ENCODE results near the gene LUC7L3. TPM values are rescaled to one million over a fixed set of nuclear protein-coding genes. Genes with fewer than 3 reads are reported as not detected.

The LUC7L3 gene
- total and polyA plus RNA-seq, 5 donors, result 61.7 to 76.7 (median 67.5) TPM

GRCh38 chr17:50731575-50732460 is 12.4 kb downstream of the LUC7L3 start:
- H3K27ac ChIP-seq (ENCODE audit: low read length), result peak overlapping the region; percentile 48
- ATAC-seq, result peak in 1 of 2 donors; percentile 15

DNA sequence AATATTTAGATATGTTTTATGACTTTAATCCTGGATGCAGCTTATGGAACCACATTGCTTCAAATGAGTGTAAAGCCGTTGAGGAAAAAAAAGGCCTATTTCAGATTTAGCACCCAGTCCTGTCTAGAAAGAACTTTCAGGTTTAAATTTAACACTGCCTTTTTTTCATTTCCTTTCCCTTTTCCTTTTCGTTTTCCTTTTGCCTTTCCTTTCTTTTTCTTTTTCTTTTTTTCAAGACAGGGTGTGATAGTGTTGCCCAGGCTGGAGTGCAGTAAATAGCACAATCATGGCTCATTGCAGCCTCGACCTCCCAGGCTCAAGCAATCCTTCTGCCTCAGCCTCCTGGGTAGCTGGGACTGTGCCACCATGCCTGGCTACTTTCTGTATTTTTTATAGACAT is 15.9 kb downstream of the LUC7L3 start:
- intact Hi-C loops (cut with DNase I), result no loop called here
- WGBS, result 76% methylated on average over 3 of the region's 3 CpGs
- no peak for ATAC-seq
- Histone ChIP-seq H3K27ac (ENCODE audit: low read length) (no peak overlapping the region), H3K9me3 (ENCODE audit: control insufficient read depth, low read length) (no peaks in the 10 kb centered on the region), H3K4me3 (ENCODE audit: low read length) (no peak overlapping the region), H3K27me3 (ENCODE audit: control insufficient read depth, insufficient read depth) (no peaks in the 10 kb centered on the region), H3K4me1 (ENCODE audit: control insufficient read depth, insufficient read depth, low read length) (peaks cover 7% of the 10 kb centered on the region)
- no peak for DNase-seq

More at GRCh38 chr17:50731575-50732460, 12.4 kb downstream of the LUC7L3 start:
- Histone ChIP-seq H3K4me1 (ENCODE audit: control insufficient read depth, insufficient read depth, low read length) (peaks cover 13% of the 10 kb centered on the region), H3K9me3 (ENCODE audit: control insufficient read depth, low read length) (no peaks in the 10 kb centered on the region), H3K4me3 (ENCODE audit: low read length) (no peak overlapping the region), H3K27me3 (ENCODE audit: control insufficient read depth, insufficient read depth) (no peaks in the 10 kb centered on the region)
- intact Hi-C loops (cut with DNase I), result no loop called here
- no peak for DNase-seq
- 72% methylated on average over 7 of the region's 7 CpGs for WGBS

DNA sequence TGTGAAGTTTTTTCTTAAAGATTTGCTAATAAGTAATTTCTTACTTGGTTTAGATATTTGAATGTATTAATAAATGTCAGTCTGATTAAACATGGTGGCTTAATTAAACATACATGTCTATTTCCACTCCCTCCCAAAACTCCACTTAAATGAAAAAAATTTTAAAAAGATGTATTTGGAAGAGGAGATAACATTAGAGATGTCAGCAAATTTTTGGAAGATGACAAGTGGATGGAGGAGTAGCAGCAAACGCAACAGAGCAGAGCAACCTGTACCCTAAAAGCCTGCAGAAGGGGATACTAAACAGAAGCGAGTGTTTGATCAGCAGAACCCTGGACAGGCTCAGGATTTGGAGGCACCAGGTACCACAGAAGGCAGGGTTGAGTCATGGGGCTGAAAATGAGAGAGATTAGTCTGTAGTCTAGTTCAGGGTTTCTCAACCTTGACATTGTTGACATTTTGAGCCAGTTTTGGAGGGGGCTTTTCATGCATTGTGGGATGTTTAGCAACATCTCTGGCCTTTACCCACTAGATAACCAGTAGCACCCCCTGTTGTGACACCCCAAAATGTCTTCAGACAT is 17.8 kb downstream of the LUC7L3 start:
- ATAC-seq (no peak), DNase-seq (no peak)
- H3K27me3 ChIP-seq (ENCODE audit: control insufficient read depth, insufficient read depth), result no peaks in the 10 kb centered on the region
- intact Hi-C loops (cut with DNase I), result no loop called here
- no peaks in the 10 kb centered on the region for H3K9me3 ChIP-seq (ENCODE audit: control insufficient read depth, low read length)
- WGBS, result 88% methylated on average over 2 of the region's 2 CpGs
- peaks cover 2% of the 10 kb centered on the region for H3K4me1 ChIP-seq (ENCODE audit: control insufficient read depth, insufficient read depth, low read length)
- no peak overlapping the region for H3K4me3 ChIP-seq (ENCODE audit: low read length)
- no peak overlapping the region for H3K27ac ChIP-seq (ENCODE audit: low read length)

DNA sequence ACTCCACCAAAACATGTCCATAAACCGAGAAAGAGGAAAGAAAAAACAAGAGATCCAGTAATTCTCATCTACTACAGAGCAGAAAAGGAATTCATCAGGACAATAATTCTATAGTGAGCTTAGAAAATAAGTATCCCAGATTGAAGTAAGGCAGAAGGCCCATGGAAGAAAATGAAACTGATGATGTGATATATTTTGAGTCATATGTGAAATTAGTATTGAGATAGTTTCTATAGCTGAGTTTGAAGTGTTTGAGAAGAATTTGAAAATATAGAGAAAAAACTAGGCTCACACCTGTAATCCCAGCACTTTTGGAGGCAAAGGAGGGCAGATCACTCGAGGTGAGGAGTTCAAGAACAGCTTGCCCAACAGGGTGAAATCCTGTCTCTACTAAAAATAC is 19.7 kb downstream of the LUC7L3 start:
- Histone ChIP-seq H3K4me1 (ENCODE audit: control insufficient read depth, insufficient read depth, low read length) (no peaks in the 10 kb centered on the region), H3K27ac (ENCODE audit: low read length) (no peak overlapping the region), H3K9me3 (ENCODE audit: control insufficient read depth, low read length) (no peaks in the 10 kb centered on the region), H3K27me3 (ENCODE audit: control insufficient read depth, insufficient read depth) (no peaks in the 10 kb centered on the region), H3K4me3 (ENCODE audit: low read length) (no peak overlapping the region)
- no peak for DNase-seq
- no peak for ATAC-seq
- 57% methylated on average over 2 of the region's 2 CpGs for WGBS
- intact Hi-C loops (cut with DNase I), result no loop called here

DNA sequence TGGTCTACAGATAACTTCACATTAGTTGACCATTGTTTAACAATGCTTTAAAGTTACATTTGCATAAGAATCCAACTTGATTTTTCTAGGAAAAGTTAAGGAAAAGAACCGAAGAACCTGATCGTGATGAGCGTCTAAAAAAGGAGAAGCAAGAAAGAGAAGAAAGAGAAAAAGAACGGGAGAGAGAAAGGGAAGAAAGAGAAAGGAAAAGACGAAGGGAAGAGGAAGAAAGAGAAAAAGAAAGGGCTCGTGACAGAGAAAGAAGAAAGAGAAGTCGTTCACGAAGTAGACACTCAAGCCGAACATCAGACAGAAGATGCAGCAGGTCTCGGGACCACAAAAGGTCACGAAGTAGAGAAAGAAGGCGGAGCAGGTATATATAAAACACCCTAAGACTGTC is 26.2 kb downstream of the LUC7L3 start:
- Histone ChIP-seq H3K27ac (ENCODE audit: low read length) (no peak overlapping the region), H3K4me3 (ENCODE audit: low read length) (no peak overlapping the region), H3K4me1 (ENCODE audit: control insufficient read depth, insufficient read depth, low read length) (no peaks in the 10 kb centered on the region), H3K9me3 (ENCODE audit: control insufficient read depth, low read length) (no peaks in the 10 kb centered on the region), H3K27me3 (ENCODE audit: control insufficient read depth, insufficient read depth) (no peaks in the 10 kb centered on the region)
- WGBS, result 91% methylated on average over 12 of the region's 12 CpGs
- DNase-seq (no peak), ATAC-seq (no peak)
- intact Hi-C loops (cut with DNase I), result no loop called here

DNA sequence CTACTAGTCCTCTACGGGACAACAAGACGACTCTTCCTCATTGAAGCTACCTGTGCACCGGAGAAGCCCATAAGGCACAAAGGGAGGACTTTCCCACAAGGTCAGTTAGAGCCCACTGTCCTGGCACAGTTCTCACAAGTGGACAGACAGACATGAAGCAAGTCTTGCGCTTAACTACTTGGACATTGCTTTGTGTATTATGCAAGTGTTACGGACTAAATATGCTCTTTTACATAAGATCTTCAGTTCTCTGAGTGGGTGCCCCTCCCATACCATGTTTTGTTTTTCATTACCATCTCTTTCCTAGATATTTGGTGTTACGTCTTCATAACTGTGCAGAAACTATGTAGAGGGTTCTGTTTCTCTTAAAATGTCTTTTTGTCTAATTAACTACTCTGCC is 29.8 kb downstream of the LUC7L3 start:
- Histone ChIP-seq H3K4me1 (ENCODE audit: control insufficient read depth, insufficient read depth, low read length) (no peaks in the 10 kb centered on the region), H3K27me3 (ENCODE audit: control insufficient read depth, insufficient read depth) (no peaks in the 10 kb centered on the region), H3K9me3 (ENCODE audit: control insufficient read depth, low read length) (no peaks in the 10 kb centered on the region), H3K4me3 (ENCODE audit: low read length) (no peak overlapping the region), H3K27ac (ENCODE audit: low read length) (no peak overlapping the region)
- WGBS, result 87% methylated on average over 6 of the region's 6 CpGs
- no peak for DNase-seq
- no peak for ATAC-seq
- intact Hi-C loops (cut with DNase I), result no loop called here

GRCh38 chr17:50754521-50754920 is 35.1 kb downstream of the LUC7L3 start:
- 37% methylated on average over 2 of the region's 2 CpGs for WGBS
- ATAC-seq (no peak), DNase-seq (no peak)
- Histone ChIP-seq H3K9me3 (ENCODE audit: control insufficient read depth, low read length) (no peaks in the 10 kb centered on the region), H3K4me3 (ENCODE audit: low read length) (no peak overlapping the region), H3K4me1 (ENCODE audit: control insufficient read depth, insufficient read depth, low read length) (peaks cover 5% of the 10 kb centered on the region), H3K27me3 (ENCODE audit: control insufficient read depth, insufficient read depth) (no peaks in the 10 kb centered on the region), H3K27ac (ENCODE audit: low read length) (no peak overlapping the region)
- intact Hi-C loops (cut with DNase I), result no loop called here

- no peaks in the 10 kb centered on the region for H3K9me3 ChIP-seq (ENCODE audit: control insufficient read depth, low read length)
- ATAC-seq (no peak), DNase-seq (no peak)
- H3K4me3 ChIP-seq (ENCODE audit: low read length), result no peak overlapping the region
- intact Hi-C loops (cut with DNase I), result no loop called here
- peaks cover 5% of the 10 kb centered on the region for H3K4me1 ChIP-seq (ENCODE audit: control insufficient read depth, insufficient read depth, low read length)
- H3K27ac ChIP-seq (ENCODE audit: low read length), result no peak overlapping the region
- H3K27me3 ChIP-seq (ENCODE audit: control insufficient read depth, insufficient read depth), result no peaks in the 10 kb centered on the region
- WGBS, result 49% methylated on average over 5 of the region's 5 CpGs
These were observed 39.1 kb downstream of the LUC7L3 start for GRCh38 chr17:50758524-50758923.

GRCh38 chr17:50758989-50759544 is 39.7 kb downstream of the LUC7L3 start:
- intact Hi-C loops (cut with DNase I), result no loop called here
- DNase-seq (no peak), ATAC-seq (peak; percentile 17 to 20)
- H3K27me3 ChIP-seq (ENCODE audit: control insufficient read depth, insufficient read depth), result no peaks in the 10 kb centered on the region
- H3K9me3 ChIP-seq (ENCODE audit: control insufficient read depth, low read length), result no peaks in the 10 kb centered on the region
- no peak overlapping the region for H3K4me3 ChIP-seq (ENCODE audit: low read length)
- H3K4me1 ChIP-seq (ENCODE audit: control insufficient read depth, insufficient read depth, low read length), result peaks cover 5% of the 10 kb centered on the region
- WGBS, result 50% methylated on average over 9 of the region's 9 CpGs
- H3K27ac ChIP-seq (ENCODE audit: low read length), result no peak overlapping the region

- 90% methylated on average over 2 of the region's 2 CpGs for WGBS
- no peak overlapping the region for H3K27ac ChIP-seq (ENCODE audit: low read length)
These were observed 42.8 kb downstream of the LUC7L3 start for GRCh38 chr17:50762177-50762576.

GRCh38 chr17:50763716-50764475 is 44.5 kb downstream of the LUC7L3 start:
- H3K27ac ChIP-seq (ENCODE audit: low read length), result no peak overlapping the region
- DNase-seq (no peak), ATAC-seq (no peak)
- intact Hi-C loops (cut with DNase I), result no loop called here
- H3K4me3 ChIP-seq (ENCODE audit: low read length), result no peak overlapping the region
- H3K9me3 ChIP-seq (ENCODE audit: control insufficient read depth, low read length), result no peaks in the 10 kb centered on the region
- H3K27me3 ChIP-seq (ENCODE audit: control insufficient read depth, insufficient read depth), result no peaks in the 10 kb centered on the region
- peaks cover under 1% of the 10 kb centered on the region for H3K4me1 ChIP-seq (ENCODE audit: control insufficient read depth, insufficient read depth, low read length)
- WGBS, result 73% methylated on average over 2 of the region's 2 CpGs

More at GRCh38 chr17:50762177-50762576, 42.8 kb downstream of the LUC7L3 start:
- Histone ChIP-seq H3K9me3 (ENCODE audit: control insufficient read depth, low read length) (no peaks in the 10 kb centered on the region), H3K4me3 (ENCODE audit: low read length) (no peak overlapping the region), H3K27me3 (ENCODE audit: control insufficient read depth, insufficient read depth) (no peaks in the 10 kb centered on the region), H3K4me1 (ENCODE audit: control insufficient read depth, insufficient read depth, low read length) (peaks cover 5% of the 10 kb centered on the region)
- intact Hi-C loops (cut with DNase I), result no loop called here
- no peak for DNase-seq
- ATAC-seq, result no peak

Data from right cardiac atrium (tissue), 5 donors.